Right lobe of liver (tissue), 6 donors: Measurements from ENCODE around the gene SEMA4B. TPM values are rescaled to one million over a fixed set of nuclear protein-coding genes. Genes with fewer than 3 reads are reported as not detected.
"Not testable (repeated sequence)": the region's sequence is repeated elsewhere in the genome, so short reads cannot be mapped to it uniquely, and the experiment has no call there.

Experiments
- ATAC-seq, 4 donors: fragments of 200-7000 bp; cut with Tn5 transposase; one replicate each; pipeline ENCODE4 v1.9.1; 2020; ENCODE audit warnings: mild to moderate bottlenecking in 4 of 4, moderate library complexity in 4 of 4
- DNase-seq, 3 donors: peaks; one replicate each; pipeline ENCODE4 v3.0.0-alpha.2; 2020
- H3K27ac ChIP-seq, 3 donors: fragments of 200-600 bp; one replicate each; pipeline ENCODE4 v1.8.0; 2022
- H3K27me3 ChIP-seq, 2 donors: fragments of 200-600 bp; one replicate each; pipeline ENCODE4 v1.8.0; 2022
- H3K36me3 ChIP-seq, 4 donors: fragments of 200-600 bp; sonication (generic) in 1 of 4; one replicate each; pipeline versions ENCODE4 v1.5.1 to v1.8.0; 2017 to 2022; ENCODE audit warnings: control low read depth in 1 of 4
- H3K4me1 ChIP-seq, 4 donors: fragments of 200-600 bp; sonication (generic) in 1 of 4; one replicate each; pipeline versions ENCODE4 v1.5.1 to v1.8.0; 2017 to 2022; ENCODE audit warnings: control low read depth in 1 of 4
- H3K4me3 ChIP-seq, 3 donors: fragments of 200-600 bp; one replicate each; pipeline ENCODE4 v1.8.0; 2022
- H3K9me3 ChIP-seq, 4 donors: fragments of 200-600 bp; sonication (generic) in 1 of 4; one replicate each; pipeline versions ENCODE4 v1.5.1 to v1.8.0; 2017 to 2022; ENCODE audit warnings: control low read depth in 1 of 4
- POLR2A ChIP-seq: fragments of 450-650 bp; IDR thresholded peaks from one replicate; pipeline ENCODE4 v1.6.1; 2017; ENCODE audit warnings: antibody characterized with exemption, mild to moderate bottlenecking
- whole genome bisulfite sequencing: methylation state at CpG from one replicate; pipeline ENCODE4 v1.1.6; 2018; ENCODE audit warnings: low coverage, low lambda C conversion rate; ENCODE audit not compliant: insufficient coverage; ENCODE audit errors: missing lambda C conversion rate; 5-methylcytosine and 5-hydroxymethylcytosine counted together
- intact Hi-C, 2 donors: fragments of 100-400 bp; cut with DNase I; formaldehyde crosslinking; loops; one replicate each; pipeline versions ENCODE4 v1.11.2 to v1.14.1; 2022
- total RNA-seq, 6 experiments: library from RNA; depleted of rRNA in 2 of 6; stranded (reverse); fragments of >200 nt in 2 of 6; fragmentation: NEBNext Ultra II Directional in 3 of 6; extraction: Animal tissue kit (Norgen Biotek cat#: 25700) in 3 of 6; gene quantifications; one replicate each; pipeline versions ENCODE4 v1.1.0 to v1.2.4, GENCODE V29; 2016 to 2023
- TF ChIP-seq, protein P1 (sequence below), 4 donors: fragments of 200-600 bp in 3 of 4; fragments of 450-650 bp in 1 of 4; IDR thresholded peaks; one replicate each; pipeline versions ENCODE4 v1.5.1 to v1.8.0; 2016 to 2022; ENCODE audit warnings: antibody characterized with exemption in 4 of 4, mild to moderate bottlenecking in 2 of 4
- donor health status: DM: no; HTN: yes; CAD: no.
- donor health status: DM: no; HTN: no; CAD: no.
- donor health status: DM: no; HTN: no; CAD: no.
- donor health status: DM: no; HTN: yes; CAD: no.
- donor health status: DM: no; HTN: yes; CAD: no.

Gene SEMA4B
- total RNA-seq, 6 experiments from 2014 or later: 17.1 to 67.7 (median 20.3) TPM

DNA sequence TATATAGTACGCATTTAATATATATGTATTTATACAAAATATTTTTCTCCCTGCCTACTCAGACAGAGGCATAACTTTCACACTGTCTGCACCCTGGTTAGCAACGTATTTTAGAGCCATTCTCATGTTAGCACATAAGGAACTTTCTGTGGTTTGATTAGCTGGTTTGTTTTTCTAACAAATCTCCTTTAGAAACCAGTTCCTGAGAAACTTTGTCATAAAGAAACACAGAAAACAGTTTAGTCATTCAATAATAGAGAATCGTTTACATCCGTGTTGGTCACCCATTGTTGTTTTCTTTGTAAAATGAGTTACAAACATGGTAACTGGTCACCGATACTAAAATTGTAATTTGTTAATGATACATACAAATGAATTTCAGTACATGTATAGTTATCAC is 58.4 kb downstream of the SEMA4B start:
- no peak for TF ChIP-seq POLR2A
- TF ChIP-seq, protein P1, sequence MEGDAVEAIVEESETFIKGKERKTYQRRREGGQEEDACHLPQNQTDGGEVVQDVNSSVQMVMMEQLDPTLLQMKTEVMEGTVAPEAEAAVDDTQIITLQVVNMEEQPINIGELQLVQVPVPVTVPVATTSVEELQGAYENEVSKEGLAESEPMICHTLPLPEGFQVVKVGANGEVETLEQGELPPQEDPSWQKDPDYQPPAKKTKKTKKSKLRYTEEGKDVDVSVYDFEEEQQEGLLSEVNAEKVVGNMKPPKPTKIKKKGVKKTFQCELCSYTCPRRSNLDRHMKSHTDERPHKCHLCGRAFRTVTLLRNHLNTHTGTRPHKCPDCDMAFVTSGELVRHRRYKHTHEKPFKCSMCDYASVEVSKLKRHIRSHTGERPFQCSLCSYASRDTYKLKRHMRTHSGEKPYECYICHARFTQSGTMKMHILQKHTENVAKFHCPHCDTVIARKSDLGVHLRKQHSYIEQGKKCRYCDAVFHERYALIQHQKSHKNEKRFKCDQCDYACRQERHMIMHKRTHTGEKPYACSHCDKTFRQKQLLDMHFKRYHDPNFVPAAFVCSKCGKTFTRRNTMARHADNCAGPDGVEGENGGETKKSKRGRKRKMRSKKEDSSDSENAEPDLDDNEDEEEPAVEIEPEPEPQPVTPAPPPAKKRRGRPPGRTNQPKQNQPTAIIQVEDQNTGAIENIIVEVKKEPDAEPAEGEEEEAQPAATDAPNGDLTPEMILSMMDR (IDR thresholded peaks at IDR 0.05): no peak
- no peaks in the 10 kb centered on the region for H3K36me3 ChIP-seq
- H3K27ac ChIP-seq: no peak overlapping the region
- H3K9me3 ChIP-seq: no peaks in the 10 kb centered on the region
- no peaks in the 10 kb centered on the region for H3K27me3 ChIP-seq
- DNase-seq: no peak
- no peak overlapping the region for H3K4me3 ChIP-seq
- 82% methylated on average over 5 of the region's 5 CpGs for WGBS
- H3K4me1 ChIP-seq: peaks cover 0 to 5% (median 2%) of the 10 kb centered on the region in 4 donors
- ATAC-seq: no peak
- intact Hi-C loops: no loop called here

DNA sequence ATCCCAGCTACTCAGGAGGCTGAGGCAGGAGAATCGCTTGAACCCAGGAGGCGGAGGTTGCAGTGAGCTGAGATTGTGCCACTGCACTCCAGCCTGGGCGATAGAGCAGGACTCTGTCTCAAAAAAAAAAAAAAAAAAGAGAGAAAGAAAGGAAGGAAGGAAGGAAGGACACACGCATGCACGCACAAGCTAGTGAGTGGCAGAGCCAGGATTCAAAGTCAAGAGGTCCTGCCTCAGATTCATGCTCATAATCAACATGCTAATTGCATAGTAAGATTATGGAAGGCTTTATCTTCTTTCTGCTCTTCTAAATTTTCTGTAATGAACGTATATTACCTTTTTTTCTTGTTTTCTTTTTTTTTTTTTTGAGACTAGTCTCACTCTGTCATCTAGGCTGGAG is 59.6 kb downstream of the SEMA4B start:
- H3K4me3 ChIP-seq, H3K36me3 ChIP-seq, DNase-seq, H3K27ac ChIP-seq, H3K9me3 ChIP-seq, intact Hi-C loops, H3K4me1 ChIP-seq, H3K27me3 ChIP-seq, ATAC-seq: not testable (repeated sequence)
- WGBS: 22% methylated on average over 1 of the region's 6 CpGs

DNA sequence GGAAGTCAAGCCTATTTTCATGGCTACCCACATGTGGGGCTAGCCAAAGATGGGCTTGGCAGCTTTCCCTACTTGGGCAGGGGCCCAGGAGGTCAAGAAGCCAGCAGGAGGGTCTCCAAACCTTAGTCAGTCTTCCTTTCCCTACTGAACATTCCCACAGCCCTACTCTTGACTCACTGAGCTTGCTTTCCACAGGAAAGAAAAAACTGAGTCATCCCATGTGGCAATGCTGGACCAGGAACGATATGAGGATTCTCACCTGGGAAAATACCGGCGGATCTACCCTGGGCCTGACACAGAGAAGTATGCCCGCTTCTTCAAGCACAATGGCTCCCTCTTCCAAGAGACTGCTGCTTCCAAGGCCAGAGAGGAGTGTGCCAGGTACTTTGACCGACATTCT is 60.7 kb downstream of the SEMA4B start:
- intact Hi-C loops: no loop called here
- 100% methylated on average over 2 of the region's 5 CpGs for WGBS
- TF ChIP-seq, protein P1 (IDR thresholded peaks at IDR 0.05): no peak
- TF ChIP-seq POLR2A: no peak
- Histone ChIP-seq H3K9me3 (no peaks in the 10 kb centered on the region), H3K27ac (no peak overlapping the region), H3K36me3 (no peaks in the 10 kb centered on the region), H3K4me3 (no peak overlapping the region), H3K4me1 (peaks cover 0 to 12% (median 6%) of the 10 kb centered on the region in 4 donors), H3K27me3 (no peaks in the 10 kb centered on the region)
- DNase-seq (peak in 1 of 3 donors; percentile 21), ATAC-seq (no peak)

DNA sequence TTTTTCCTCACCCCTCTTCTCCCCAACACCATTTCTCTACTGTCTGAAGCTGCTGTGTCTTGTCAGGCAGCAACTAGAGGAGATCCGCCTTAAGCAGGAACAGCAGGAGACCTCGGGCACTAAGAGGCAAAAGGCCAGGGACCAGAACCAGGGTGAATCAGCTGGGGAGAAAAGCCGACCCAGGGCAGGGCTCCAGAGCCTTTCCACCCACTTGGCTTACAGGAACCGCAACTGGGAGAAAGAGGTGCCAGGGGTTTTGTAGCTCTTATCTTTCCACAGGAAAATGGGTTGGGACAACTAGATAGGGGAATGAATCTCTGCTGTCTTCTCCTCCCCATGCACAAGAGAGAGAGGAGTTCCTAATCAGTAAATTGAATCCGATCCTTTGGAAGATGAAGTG is 61.3 kb downstream of the SEMA4B start:
- Histone ChIP-seq H3K9me3 (no peaks in the 10 kb centered on the region), H3K4me1 (peaks cover 0 to 18% (median 9%) of the 10 kb centered on the region in 4 donors), H3K27me3 (no peaks in the 10 kb centered on the region), H3K27ac (no peak overlapping the region), H3K36me3 (no peaks in the 10 kb centered on the region), H3K4me3 (no peak overlapping the region)
- ATAC-seq (no peak), DNase-seq (peak in 1 of 3 donors; percentile 4)
- TF ChIP-seq POLR2A: no peak
- TF ChIP-seq, protein P1 (IDR thresholded peaks at IDR 0.05): no peak
- 49% methylated on average over 5 of the region's 5 CpGs for WGBS
- intact Hi-C loops: no loop called here

DNA sequence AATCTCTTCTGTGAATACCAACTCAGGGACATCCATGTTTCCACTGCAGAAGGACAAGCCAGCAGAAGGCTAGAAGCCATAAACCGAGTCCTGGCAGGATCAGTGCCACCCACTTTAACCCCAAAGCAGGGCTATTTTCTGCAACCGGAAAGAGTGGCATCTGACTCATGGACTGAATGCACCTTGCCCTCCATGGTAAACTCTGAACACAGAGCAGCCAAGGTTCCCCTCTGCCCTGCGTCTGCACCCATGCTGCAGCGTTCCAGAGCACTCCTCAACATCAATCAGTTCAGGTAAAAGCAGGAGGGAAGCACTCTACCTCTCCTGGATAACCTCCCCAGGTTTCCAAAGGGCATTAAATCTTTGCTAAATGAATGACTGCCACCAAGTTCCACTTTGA is 63.5 kb downstream of the SEMA4B start:
- peak; percentile 38 to 55 (median 52) for DNase-seq
- peak overlapping the region; percentile 82 to 95 (median 86) for H3K27ac ChIP-seq

More for the DNA sequence above, 63.5 kb downstream of the SEMA4B start:
- peak; percentile 43 to 76 (median 58) for ATAC-seq
- H3K4me3 ChIP-seq: peak overlapping the region; percentile 70 to 98 (median 83)
- WGBS: no CpG with 5 or more reads among the region's 4 CpGs
- no peaks in the 10 kb centered on the region for H3K27me3 ChIP-seq
- no peaks in the 10 kb centered on the region for H3K9me3 ChIP-seq
- intact Hi-C loops: no loop called here
- peaks cover 0 to 29% (median 15%) of the 10 kb centered on the region in 4 donors for H3K4me1 ChIP-seq
- TF ChIP-seq POLR2A: peak; percentile 50
- TF ChIP-seq, protein P1 (IDR thresholded peaks at IDR 0.05): no peak
- H3K36me3 ChIP-seq: peaks cover 0 to 12% (median 0%) of the 10 kb centered on the region in 4 donors
